Activated effector memory CD4-positive, alpha-beta T cell treated with Interleukin-2 at 50 U/mL for 16 hours (primary cell): Measurements from ENCODE around the gene KCNJ8.
"Not testable (repeated sequence)": the region's sequence is repeated elsewhere in the genome, so short reads cannot be mapped to it uniquely, and the experiment has no call there.

Source experiments
- DNase-seq: peaks from one replicate; pipeline ENCODE4 v3.0.0-alpha.2; 2020

The KCNJ8 gene

DNA sequence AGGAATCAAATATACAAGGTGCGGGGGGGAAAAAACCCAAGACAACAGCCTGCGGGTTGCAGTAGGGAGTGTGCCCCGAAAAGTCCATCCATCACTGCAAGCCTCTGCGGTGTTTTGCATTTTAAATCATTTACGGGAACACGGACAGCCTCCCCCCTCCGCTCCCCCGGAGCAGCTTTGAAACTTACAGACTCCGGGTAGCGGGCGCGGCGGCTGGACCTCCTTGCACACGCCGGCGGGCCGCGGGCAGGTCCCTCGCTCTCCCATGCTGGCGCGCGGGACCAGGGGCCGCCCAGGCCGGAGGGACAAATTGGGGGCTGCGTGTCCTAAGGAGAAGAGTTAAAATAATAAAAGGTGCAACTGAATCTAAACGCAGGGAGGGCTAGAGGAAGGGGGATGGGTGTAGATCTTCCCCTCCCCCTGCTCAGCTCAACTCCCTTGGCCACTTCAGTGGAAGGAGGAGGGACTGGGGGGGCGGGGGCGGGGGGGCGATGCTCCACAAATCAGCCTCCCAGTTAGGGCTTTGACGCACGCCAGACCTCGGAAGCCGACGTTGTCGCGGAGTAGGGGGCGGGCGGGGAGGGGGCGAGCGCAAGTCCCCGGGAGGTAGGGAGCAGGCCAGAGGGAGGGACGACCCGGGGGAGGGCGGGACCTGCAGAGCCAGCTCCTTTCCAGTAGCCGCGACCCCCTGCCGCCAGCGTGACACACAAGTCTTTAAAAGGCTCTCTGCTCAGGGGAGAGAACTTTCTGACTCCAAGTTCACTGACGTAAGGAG is at the start of gene KCNJ8:
Gene KCNJ8 (minus strand): TSS at position 349 of the 775 bp plus-strand sequence. CDS start 1,090 bp downstream, outside the sequence.
- no peak for DNase-seq

DNA sequence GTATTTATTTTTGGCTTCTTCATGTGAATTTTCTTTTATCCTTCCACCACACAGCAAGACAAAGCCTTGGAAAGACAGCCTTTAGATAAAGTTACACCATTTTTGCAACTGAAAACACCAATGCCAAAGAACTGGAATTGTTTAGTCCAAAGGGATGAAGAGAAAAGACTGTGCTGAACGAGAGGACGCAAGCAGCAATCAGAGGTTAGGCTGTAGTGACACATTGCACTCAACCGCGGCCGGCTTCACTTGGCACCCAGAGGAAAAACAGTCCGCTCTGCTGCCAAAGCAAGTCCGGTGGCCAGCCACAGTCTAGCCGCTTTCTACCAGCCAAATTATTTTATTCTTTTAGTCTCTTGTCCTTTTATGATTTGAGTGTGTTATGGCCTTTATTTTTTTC is 49.1 kb upstream of the KCNJ8 start:
- no peak for DNase-seq

GRCh38 chr12:21819678-21820077 is 45.2 kb upstream of the KCNJ8 start:
- DNase-seq = no peak

GRCh38 chr12:21819236-21819635 is 44.7 kb upstream of the KCNJ8 start:
- no peak for DNase-seq

DNA sequence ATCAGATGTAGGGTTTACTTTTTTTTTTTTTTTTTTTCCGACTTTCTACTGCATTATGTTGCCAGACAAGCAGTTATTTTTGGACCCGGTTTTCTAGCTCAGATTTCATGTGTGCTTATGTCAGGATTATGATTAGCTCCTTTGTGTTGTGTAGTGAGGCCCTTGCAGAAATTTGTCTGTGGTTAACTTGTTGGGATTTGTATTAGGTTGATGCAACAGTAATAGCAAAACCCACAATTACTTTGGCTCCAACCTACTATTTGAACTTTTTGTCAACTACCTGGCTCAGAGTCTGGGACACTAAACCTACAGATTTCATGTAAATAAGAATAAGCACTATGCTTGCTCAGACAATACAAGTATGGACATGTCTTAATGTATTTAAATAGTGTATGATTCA is 44.1 kb upstream of the KCNJ8 start:
- no peak for DNase-seq

GRCh38 chr12:21815306-21816062 is 41.0 kb upstream of the KCNJ8 start:
- no peak for DNase-seq

GRCh38 chr12:21814814-21815213 is 40.3 kb upstream of the KCNJ8 start:
- no peak for DNase-seq

- no peak for DNase-seq
Measured at GRCh38 chr12:21814327-21814726, 39.8 kb upstream of the KCNJ8 start.

DNA sequence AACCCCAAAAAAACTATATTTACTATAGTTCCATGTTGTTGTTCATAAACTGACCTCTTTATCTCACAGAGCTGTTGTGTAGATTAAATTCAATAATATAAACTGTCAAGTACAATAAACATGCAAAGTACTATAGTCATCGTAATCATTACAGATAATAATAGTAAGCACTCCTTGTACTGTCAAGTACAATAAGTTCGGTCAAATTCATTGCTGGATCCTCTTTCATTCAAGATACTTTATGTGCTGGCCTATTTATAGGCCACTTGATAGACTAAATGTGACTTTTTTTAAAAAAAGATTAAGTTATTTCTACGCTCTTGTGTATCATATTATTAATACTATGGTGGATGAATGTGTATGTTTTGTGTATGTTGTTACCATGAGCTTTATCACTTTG is 39.2 kb upstream of the KCNJ8 start:
- DNase-seq = no peak

GRCh38 chr12:21813125-21813524 is 38.6 kb upstream of the KCNJ8 start:
- no peak for DNase-seq

GRCh38 chr12:21812340-21812739 is 37.8 kb upstream of the KCNJ8 start:
- not testable (repeated sequence) for DNase-seq

- no peak for DNase-seq
Measured at GRCh38 chr12:21809100-21809499, 34.6 kb upstream of the KCNJ8 start.

DNA sequence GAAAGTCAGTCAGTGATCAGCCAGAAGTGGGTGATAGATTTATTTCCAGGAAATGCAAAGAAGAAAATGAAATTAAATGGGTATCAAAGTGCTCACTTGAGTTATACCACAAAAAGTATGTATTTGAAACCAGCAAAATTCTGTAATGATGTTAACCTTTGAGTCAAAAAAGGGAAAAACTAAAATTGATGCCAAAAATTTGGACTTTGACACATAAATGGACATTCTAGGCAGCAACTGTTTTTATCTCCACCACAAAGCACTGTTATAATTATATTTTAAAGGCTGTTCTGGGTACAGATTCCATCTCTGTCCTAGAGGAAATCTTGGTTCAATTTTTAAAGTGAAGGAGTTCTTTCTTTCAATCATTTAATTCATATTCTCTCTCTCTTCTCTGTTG is 31.7 kb upstream of the KCNJ8 start:
- no peak for DNase-seq

DNA sequence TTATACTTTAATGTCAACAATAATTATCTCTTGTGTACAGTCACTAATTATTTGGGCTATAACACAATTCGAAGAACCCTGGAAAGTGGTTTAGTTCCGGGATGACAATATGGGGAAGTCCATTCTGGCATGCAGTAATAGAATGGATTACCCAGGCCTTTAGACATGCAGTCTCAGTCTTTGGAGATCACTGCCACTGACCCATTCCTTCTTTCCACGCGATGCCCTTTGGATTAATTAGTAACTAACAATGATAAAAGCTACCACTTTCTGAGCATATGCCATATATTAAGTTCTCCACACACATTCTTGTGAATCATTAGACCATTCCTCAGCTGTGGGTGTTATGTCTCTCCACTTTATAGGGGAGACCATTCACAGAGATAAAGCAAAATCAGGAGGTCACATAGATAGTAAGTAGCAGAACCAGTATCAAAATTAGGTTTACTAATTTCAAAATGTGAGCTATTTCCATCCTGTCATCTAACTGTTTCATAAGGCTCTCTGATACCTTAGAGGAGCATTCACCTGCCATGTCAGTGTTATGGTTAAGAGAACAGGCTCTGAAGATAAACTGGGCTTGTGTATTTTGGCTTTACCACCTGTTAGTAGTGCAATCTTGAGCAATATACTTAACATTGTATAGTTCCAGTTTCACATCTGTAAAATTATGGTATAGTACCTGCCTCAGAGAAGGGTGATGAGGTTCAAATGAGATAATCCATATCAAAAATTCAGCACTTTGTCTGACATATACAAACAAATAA is 27.2 kb upstream of the KCNJ8 start:
- no peak for DNase-seq

DNA sequence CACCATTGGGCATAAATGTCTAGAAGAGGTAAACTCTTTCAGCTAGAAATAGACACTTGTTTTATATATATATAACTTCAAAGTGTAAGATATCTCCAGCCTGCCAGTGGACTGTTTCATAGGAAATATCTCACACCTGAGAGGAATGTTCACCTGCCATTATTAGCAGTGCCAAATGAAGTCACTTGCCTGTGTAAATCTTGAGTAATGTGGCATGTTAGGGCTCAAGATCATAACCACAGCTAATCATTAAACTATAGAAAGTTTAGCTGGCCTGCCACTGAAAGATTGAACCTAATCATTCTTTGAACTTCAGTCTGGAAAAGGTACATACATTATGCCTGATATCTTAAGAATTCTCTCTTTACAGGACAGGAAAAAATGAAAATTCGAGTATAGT is 25.5 kb upstream of the KCNJ8 start:
- no peak for DNase-seq

GRCh38 chr12:21797539-21797938 is 23.0 kb upstream of the KCNJ8 start:
- DNase-seq = no peak

DNA sequence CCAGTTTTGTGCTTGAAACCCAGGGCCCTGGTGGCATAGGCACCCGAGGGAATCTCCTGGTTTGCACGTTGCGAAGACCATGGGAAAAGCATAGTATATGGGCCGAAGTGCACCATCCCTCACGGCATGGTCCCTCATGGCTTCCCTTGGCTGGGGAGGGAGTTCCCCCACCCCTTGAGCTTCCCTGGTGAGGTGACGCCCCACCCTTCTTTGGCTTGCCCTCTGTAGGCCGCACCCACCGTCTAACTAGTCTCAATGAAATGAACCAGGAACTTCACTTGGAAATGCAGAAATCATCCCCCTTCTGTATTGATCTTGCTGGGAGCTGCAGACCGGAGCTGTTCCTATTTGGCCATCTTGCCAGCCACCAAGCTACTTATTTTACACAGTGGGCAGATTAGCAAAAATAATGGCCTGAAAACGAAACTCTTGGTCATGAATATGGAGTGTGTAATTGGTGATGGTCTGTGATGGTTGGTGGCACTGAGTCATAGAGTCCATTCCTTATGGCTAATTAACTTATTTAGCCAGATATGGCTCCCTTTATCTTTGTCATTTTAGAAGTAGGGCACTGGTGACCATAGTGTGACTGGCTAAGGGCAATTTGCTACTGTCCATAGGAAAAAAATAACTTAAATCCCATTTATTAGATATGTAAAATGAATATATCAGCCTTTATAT is 21.3 kb upstream of the KCNJ8 start:
- DNase-seq = no peak

DNA sequence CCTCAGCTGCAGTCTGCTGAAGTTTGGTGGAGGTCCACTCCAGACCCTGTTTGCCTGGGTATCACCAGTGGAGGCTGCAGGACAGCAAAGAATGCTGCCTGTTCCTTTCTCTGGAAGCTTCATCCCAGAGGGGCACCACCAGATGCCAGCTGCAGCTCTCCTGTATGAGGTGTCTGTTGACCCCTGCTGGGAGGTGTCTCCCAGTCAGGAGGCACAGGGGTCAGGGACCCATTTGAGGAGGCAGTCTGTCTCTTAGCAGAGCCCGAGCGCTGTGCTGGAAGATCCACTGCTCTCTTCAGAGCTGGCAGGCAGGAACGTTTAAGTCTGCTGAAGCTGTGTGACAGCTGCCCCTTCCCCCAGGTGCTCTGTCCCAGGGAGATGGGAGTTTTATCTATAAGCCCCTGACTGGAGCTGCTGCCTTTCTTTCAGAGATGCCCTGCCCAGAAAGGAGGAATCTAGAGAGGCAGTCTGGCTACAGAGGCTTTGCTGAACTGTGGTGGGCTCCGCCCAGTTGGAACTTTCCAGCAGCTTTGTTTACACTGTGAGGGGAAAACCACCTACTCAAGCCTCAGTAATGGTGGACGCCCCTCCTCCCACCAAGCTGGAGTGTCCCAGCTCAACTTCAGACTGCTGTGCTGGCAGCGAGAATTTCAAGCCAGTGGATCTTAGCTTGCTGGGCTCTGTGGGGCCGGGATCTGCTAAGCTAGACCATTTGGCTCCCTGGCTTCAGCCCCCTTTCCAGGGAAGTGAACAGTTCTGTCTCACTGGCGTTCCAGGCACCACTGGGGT is 20.5 kb upstream of the KCNJ8 start:
- DNase-seq = not testable (repeated sequence)

- not testable (repeated sequence) for DNase-seq
Measured at GRCh38 chr12:21789687-21790086, 15.2 kb upstream of the KCNJ8 start.

GRCh38 chr12:21788089-21788983 is 13.8 kb upstream of the KCNJ8 start:
- no peak for DNase-seq

GRCh38 chr12:21786041-21786531 is 11.6 kb upstream of the KCNJ8 start:
- no peak for DNase-seq
